GM18502 (cell line): ENCODE data around the gene ALG3.
"Not testable (repeated sequence)": the region's sequence is repeated elsewhere in the genome, so short reads cannot be mapped to it uniquely, and the experiment has no call there.

Source experiments
- ATAC-seq: cut with Tn5 transposase; IDR thresholded peaks from one replicate; pipeline ENCODE4 v1.9.1; 2021; ENCODE audit warnings: mild to moderate bottlenecking; ENCODE audit not compliant: unreplicated experiment, poor library complexity

ALG3 gene

DNA sequence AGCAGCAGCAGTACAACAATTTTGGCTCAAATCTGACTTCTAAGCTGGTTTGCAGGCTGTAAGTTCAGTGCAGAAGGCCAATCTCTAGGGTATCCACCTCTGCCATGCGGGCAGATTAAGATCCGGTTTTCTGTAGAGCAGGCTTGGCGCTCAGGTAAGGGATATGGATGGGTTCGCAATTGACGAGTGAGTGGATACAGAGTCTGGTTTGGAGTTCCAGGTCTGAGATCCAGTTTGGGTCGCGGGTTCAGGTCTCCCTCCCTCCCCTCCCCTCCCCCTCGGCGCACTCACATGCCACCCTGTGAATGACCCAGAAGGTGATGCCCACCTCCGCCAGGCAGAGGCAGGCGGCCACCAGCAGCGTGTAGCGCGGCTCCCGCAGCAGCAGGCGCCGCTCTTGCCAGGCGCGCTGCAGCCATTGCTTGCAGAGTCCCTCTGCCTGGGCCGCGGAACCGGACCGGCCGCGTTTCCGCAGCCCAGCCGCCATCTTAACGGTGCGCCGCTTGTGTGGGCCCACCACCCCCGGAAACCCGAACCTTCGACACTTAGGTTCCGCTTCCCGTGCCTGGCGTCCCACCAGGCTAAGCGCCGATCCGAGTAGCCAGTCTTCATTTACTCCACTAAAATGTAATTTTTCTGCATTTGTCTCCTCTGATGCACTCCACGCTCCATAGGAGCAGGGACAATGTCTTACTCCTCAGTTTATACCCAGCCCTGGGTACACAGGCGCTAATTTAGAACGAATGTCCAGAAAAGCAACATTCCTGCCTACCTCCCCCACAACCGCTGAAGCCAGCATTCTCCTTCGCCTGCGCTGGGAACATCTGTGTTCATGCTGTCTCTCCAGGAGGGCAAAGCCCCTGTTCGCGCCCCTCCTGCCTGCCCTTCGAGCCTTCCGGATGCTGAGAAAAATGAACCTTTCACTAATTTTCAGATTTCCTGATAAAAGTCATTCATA, at the start of gene ALG3:
Gene ALG3, minus strand, starts transcription at position 509 of the 958 bp plus-strand sequence. Its CDS starts 22 bp downstream, at position 487.
- peak; percentile 51 for ATAC-seq

DNA sequence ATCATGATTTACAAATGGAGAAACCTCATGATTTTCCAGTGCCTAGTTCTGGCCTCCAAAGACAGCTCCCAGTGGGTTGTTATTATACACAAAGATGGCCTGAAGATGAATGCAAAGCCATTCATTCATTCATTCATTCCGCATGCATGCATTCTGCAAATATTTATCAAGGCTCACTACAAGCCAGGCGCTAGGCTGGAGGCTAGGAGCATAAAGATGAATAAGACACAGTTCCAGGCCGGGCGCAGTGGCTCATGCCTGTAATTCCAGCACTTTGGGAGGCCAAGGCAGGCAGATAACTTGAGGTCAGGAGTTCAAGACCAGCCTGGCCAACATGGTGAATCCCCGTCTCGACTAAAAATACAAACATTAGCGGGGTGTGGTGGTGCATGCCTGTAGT, 47.9 kb upstream of the ALG3 start:
- no peak for ATAC-seq

DNA sequence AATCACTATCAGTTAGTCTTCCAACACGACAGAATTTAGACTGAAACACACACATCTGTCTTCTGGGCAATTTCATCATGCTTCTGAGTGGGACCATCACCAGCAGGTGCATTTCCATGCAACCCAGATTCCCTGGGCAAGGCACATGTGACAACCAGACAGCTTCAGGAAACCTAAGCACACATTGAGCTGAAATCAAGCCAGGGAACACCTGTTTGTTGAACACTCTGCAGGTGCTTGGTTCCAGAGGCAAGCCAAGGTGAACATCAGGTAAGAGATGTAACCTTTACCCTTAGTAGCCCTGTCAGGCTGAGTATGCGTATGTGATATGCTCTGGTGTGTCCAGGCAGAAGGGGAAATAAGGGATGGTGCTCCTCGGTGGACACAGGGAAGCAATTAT, 47.0 kb upstream of the ALG3 start:
- ATAC-seq, result no peak

DNA sequence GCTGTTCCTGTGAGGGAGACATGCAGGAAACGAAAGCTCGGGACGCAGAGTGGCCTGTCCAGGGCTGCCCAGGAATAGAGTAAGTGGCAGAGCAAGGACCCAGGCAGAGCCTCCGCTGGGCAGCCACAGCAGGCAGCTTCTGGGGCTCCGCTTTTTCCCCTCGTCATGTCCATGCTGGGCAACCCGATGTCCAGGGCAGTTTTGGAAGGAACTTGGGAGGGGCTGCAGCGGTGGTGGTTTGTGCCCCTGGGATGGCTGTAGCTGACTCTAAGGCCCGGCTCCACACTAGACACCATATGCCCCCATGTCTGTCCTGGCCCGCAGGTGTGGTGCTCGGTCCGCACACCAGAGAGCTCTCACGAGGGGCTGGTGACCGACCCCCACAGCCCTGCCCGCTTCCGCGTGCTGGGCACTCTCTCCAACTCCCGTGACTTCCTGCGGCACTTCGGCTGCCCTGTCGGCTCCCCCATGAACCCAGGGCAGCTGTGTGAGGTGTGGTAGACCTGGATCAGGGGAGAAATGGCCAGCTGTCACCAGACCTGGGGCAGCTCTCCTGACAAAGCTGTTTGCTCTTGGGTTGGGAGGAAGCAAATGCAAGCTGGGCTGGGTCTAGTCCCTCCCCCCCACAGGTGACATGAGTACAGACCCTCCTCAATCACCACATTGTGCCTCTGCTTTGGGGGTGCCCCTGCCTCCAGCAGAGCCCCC, 43.1 kb upstream of the ALG3 start:
- ATAC-seq, result no peak

GRCh38 chr3:184291044-184291737, 42.4 kb upstream of the ALG3 start:
- ATAC-seq, result no peak

- no peak for ATAC-seq
Measured at GRCh38 chr3:184290331-184290730, 41.6 kb upstream of the ALG3 start.

DNA sequence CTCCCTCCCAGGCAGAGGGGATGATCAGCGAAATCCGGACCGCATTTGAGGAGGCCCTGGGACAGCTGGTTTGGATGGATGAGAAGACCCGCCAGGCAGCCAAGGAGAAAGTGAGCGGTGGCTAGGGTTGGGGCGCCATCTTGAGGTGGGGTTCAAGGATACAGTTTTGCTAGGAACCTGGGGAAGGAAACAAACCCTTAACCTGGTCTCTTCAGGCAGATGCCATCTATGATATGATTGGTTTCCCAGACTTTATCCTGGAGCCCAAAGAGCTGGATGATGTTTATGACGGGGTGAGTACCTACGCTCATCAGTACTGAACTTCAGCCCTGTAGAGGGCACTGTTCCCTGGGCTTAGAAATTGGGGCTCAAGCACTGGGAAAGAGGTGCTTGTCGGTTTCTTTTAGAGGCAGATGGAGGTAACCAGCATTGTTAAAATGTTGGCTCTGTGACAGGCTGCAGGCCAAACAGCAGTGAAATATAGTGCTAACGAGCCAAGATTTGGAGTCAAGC, 40.7 kb upstream of the ALG3 start:
- ATAC-seq, result no peak

GRCh38 chr3:184284696-184285095, 35.9 kb upstream of the ALG3 start:
- ATAC-seq, result no peak

GRCh38 chr3:184283681-184284080, 34.9 kb upstream of the ALG3 start:
- no peak for ATAC-seq

DNA sequence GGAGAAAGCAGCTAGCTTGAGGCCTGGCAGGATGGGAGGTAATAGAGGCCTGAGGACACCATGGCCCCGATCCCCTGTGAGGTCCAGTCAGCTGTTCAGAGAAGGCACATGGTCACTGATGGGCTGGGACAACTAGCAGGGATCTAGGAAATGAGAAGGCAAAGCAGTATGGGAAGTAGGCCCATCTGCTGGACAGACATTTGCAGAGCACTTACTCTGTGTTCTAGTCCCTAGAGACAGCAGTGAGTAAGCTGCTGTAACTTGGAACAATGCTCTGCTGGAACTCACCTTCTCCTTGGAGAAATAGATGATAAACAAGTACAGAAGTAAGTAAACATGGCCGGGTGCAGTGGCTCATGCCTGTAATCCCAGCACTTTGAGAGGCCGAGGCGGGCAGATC, 34.2 kb upstream of the ALG3 start:
- no peak for ATAC-seq

DNA sequence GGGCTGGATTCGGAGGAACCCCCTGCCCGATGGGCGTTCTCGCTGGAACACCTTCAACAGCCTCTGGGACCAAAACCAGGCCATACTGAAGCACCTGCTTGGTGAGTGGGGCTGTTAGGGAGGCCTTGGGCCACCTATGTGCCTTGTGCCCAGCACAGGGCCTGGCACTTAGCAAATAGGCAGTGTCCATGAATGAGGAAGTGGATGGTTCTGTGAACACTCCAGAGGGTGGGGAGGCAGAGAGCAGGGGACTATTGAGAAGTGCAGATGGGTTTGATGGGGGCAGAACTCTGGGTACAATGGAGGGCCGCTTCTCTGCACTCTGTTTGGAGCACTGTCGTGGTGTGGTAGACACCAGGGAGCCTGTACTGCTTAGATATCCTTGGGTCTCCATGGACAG, 28.6 kb upstream of the ALG3 start:
- no peak for ATAC-seq

- no peak for ATAC-seq
Measured at GRCh38 chr3:184275961-184276910, 27.5 kb upstream of the ALG3 start, which contains the start of gene ECE2. ECE2 (plus strand) TSS chr3:184276022; CDS start chr3:184276154, 132 bp downstream.

DNA sequence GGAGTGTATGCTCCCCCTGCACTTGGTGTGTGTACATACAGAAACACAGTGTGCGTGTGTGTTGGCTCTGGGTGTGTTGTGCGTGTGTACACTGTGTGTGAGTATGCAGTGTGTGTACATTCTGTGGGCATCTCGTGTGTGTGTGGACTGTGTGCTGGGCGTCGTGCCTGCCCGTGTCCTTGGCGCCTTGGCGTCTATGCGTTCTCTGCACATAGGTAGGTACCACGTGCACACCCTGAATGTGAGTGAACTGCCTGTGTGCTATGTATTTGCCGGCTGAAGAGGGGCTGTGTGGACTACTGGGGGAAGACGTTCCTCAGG, 26.6 kb upstream of the ALG3 start:
- ATAC-seq, result no peak

DNA sequence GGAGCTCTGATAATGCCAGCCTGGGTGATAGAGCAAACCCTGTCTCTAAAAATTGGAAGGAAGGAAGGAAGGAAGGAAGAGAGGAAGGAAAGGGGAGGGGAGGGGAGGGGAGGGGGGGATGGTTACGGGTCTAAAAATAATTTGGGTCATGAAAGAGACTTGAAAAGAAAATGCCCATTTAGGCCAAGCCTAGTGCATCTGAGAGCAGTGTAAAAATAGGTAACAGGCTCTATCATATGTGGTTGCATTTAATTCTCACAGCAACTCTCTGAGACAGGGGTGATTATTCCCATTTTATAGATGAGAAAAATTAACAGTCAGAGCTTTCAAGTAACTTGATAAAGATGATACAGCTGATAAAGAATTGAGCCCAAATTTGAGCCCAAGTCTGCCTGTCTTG, 23.5 kb upstream of the ALG3 start:
- ATAC-seq, result no peak

GRCh38 chr3:184267249-184267648, 18.5 kb upstream of the ALG3 start:
- not testable (repeated sequence) for ATAC-seq

GRCh38 chr3:184262764-184263179, 14.0 kb upstream of the ALG3 start:
- no peak for ATAC-seq

DNA sequence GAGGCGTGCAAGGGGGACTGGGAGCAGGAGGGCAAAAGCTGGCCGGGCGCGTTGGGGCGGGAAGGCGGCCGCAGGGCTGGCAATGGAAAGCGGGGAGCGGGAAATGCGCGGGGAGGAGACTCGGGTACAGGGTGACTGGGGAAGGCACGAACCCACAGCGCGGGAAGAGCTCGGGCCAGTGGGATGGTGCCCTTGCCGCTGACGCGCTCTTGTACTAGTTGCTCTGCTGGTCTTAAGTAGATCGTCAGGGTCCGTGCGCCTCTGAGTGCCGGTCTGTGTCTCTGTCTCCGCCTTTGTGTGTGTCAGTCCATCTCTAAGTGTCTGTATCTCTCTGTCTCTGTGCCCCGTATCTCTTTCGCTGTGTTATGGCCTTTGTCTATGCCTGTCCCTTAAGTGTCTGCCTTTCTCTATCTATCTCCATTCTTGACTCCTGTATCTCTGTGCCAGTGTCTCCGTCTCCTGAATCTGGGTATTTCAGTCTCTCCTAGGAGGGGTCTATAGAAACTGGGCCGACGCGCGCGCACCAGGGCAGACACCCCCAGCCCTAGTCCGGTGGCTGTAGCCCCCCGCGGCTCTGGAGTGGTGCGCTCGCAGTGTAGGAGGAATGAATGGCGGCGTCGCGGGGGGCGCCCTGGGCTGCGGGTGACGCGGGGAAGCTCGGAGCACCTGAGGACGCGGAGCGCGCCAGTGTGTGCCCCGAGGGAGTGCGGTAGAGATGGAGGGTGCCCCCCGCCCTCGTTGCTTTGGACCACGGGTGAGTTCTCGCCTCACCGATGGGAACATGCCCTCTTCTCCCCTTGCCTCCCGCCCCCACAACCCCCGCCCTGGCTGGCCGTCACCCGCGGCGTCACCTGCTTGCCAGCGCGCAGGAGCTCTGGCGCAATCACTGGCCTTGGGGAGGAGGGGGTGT, 13.3 kb upstream of the ALG3 start:
- no peak for ATAC-seq

DNA sequence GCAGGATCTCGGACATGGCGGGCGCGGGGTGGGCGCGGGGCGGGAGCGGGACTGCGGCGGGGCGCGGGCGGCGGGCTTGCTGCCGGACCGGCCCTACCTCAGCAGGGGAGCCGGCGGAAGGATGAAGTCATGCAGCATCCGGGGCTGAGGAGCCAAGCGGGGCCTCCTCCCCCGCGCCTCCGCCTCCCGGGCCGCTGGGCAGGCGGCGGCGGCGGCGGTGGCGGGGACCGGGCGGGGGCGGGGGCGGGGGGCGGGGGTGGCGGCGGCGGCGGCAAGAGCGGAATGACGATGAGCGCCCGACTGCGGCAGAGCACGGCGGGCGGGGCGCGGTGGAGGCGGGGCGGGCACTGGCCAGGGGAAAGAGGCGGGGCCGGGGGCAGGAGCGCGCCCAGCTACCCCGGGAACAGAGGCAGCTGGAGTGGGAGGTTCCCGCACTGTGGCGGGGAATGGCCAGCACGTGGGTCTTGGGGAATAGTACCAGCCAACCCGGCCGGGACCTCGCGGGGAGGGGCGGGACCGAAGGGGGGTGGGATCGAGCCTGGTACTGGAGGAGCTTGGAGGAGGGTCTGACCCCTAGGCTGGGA, 12.6 kb upstream of the ALG3 start, which contains the start of gene CAMK2N2:
Gene CAMK2N2, minus strand, starts transcription at position 284 of the 584 bp plus-strand sequence. Its CDS starts 268 bp downstream, at position 16.
- ATAC-seq, result no peak
